HS-27A (cell line): Measurements from ENCODE around the gene CCDC51.

Source experiments
- DNase-seq: peaks from one replicate; pipeline ENCODE4 v3.0.0-alpha.2; 2012; ENCODE audit warnings: low read depth, missing footprints

CCDC51 gene

GRCh38 chr3:48433472-48434118 lies 6.3 kb downstream of the CCDC51 start:
- peak; percentile 72 for DNase-seq

- no peak for DNase-seq
Measured at GRCh38 chr3:48432411-48433371, 7.2 kb downstream of the CCDC51 start.

DNA sequence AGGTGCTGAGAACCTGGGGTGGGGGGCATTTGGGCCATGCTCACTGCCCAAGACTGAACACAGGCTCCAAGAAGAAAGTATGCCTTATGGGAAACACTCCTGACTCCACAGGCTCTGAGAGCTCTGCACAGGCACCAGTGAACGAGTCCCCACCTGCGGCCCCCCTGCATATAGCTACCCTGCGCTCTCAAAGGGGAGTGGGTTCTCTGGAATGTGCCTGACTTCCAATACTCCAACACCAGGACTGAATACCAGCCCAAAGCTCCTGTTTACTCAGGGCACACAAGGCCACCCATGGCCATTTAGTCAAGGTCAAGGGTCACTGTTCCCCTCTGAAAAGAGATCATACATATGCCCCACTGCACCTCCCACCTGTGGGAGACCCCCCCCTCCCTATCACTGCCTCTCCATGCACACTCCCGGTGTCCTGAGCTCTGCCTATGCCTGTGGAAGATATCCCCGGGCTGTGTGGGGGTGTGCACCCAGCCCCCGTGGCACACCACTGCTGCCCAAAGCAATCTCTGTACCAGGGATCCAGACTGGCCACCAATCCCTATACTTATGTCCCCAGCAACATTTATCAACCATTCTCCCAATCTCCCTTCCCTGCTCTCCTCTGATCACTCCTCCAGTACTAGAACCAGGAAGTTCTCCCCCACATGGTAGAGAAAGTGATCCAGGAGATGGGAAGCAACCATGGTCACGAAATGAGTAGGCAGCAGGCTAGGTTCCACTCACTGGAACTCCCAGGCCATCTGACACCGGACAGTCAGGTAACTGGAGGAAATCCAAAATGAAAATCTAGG lies 8.5 kb downstream of the CCDC51 start:
- DNase-seq = no peak

DNA sequence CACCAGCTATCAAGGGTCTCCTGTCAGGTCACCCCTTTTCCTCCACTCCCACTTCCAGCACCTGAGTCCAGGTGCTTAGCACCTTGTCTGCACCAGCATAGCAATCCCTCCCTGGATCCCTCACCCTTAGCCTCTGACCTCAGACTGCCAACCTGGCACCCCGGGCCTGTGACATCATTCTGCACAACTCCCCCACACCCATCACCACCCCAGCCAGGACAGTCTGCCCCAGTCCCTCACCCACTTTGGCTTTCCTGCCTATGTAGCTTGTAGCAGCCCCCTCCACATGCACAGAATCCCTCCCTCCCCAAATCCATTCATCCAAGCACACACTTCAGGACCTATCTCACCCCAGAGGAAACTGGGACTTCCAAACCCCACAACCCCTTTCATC lies 9.2 kb downstream of the CCDC51 start:
- no peak for DNase-seq

GRCh38 chr3:48429960-48430707 lies 9.8 kb downstream of the CCDC51 start, which contains the start of gene PLXNB1:
Gene PLXNB1 (minus strand): TSS chr3:48430086. CDS start chr3:48424611, 5,475 bp downstream.
- no peak for DNase-seq

DNA sequence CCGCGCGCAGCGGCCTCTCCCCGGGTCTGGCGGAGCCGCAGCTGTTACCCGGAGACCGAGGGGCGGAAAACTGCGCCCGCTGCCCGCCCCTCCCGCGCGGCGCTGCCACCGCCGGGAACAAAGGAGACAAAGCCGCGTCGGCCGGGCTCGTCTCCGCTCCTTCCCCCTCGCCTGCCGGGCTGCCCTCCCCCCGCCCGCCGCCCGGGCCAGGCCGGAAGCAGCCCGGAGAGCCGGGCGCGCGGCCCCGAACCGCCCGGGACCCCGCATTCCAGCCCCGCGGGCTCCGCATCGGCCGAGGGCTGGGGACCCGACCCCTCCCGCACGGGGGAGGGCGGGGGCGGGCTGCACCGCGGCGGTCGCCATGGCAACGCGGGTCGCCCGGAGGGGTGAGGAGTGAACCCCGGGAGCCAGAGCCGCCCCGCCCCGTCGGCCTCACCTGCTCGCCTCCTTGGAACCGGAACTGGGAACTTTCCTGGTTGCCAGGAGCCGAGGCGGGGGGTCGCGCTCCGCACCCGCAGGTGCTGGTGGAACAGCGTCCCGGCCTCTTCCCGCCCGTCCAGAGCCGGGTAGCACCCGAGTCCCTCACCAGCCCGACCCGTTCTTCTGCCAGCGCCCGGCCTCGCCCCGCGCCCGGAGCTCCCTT lies 10.5 kb downstream of the CCDC51 start:
- DNase-seq = no peak

GRCh38 chr3:48428572-48429316 lies 11.2 kb downstream of the CCDC51 start:
- no peak for DNase-seq

GRCh38 chr3:48428088-48428571 lies 11.8 kb downstream of the CCDC51 start:
- DNase-seq = no peak

DNA sequence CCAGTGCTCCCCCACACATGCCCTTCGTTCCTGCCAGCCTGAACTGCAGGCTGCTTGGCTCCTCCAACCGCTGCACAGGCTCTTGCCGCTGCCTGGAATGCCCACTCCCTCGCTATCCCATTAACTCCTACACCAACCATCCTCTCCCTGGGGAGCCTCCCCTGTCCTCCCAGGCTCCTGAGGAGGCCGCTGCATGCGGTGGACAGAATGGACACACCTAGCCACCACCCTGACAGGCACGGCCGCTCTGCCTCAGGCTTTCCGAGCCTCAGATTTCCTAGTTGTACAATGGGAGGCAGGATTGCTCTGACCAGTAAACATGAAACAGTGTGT lies 12.3 kb downstream of the CCDC51 start:
- no peak for DNase-seq

DNA sequence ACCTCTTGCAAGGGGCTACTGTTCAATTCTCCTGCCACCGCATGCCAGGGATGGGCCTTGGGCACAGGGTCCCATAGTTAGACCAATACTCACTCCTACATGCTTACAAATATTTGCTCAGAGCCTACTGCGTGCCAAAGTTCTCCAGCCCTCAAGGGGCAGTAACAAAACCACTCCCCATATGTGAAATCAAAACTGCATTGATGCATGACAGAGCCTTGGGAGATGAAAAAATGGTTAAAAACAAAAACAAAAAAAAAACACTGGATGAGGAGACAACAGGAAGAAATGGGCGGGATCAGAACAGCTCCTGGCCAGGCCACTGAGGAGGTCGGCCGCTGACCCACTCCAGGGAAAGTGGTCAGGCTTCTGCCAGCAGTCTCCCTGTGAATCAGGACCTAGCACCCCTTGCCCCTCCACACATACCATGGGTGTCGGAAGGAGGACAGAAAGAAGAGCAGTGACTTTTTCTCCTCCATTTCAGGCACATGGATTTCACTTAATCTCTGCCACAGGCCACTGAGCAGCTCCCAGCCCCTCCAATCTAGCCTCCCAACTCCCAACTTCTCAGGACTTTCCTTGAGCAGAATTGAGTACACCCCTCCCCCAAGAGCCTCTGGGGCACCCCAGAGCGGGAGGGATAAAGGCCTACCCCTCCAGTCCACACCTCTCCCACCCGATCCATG lies 12.8 kb downstream of the CCDC51 start:
- DNase-seq = no peak

DNA sequence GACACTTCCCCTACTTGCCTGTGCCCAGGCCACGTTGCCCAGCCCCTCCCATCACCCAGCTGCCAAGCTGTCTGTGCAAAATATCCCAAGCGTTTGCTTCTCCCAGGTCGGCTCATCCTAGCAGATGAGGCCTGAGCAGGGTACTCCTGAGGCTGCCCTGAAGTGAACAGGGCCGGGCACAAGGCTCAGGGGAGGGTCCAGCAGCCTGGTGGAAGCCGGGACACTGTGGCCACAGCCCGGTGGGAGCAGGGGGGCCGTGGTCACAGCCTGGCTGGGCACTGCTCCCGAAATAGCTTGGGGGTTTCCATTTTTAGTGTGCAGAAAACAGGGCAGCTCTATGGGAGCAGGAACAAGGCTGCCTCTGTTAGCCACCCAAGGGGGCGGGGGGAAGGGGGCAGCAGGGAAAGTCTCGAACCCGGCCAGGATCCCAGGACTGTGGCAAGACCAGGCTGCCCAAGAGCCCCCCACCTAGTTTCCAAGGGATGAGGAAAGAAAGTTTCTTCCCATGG lies 13.5 kb downstream of the CCDC51 start:
- no peak for DNase-seq

- DNase-seq = no peak
Measured at GRCh38 chr3:48425281-48425812, 14.6 kb downstream of the CCDC51 start.

GRCh38 chr3:48423883-48424695 lies 15.8 kb downstream of the CCDC51 start:
- DNase-seq = no peak

GRCh38 chr3:48423241-48423882 lies 16.6 kb downstream of the CCDC51 start:
- no peak for DNase-seq

GRCh38 chr3:48422681-48423080 lies 17.2 kb downstream of the CCDC51 start:
- no peak for DNase-seq

GRCh38 chr3:48422272-48422671 lies 17.6 kb downstream of the CCDC51 start:
- no peak for DNase-seq

DNA sequence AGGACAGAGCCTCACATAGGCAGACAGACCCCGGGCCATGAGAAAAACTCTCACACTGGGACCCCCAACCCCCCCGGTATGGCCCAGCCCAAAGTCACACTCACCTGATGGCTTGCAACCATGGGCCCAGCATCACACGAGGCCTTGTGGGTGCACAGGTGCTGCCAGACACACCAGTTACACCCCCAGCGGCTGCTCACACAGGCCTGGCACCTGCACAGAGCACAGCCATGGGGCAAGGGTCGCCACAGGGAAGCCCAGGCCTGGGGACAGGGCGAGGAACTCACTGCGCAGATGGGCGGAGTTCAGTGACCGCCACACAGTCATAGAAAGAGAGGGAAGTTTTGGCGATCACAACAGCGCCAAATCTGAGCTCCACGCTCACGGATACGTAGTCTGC lies 19.4 kb downstream of the CCDC51 start:
- no peak for DNase-seq

GRCh38 chr3:48419597-48419996 lies 20.3 kb downstream of the CCDC51 start:
- no peak for DNase-seq
